H1 (cell line): Measurements from ENCODE around the gene CNPY3. TPM values are rescaled to one million over a fixed set of nuclear protein-coding genes. Genes with fewer than 3 reads are reported as not detected.
A peak's percentile ranks its signal among the peaks of the same experiment; 100 is the strongest.

Experiments used
- BRCA1 ChIP-seq: IDR thresholded peaks from 2 replicates; pipeline ENCODE4 v1.6.1; 2012; ENCODE audit warnings: low read depth, low read length, improper control_type of control experiment
- CBX8 ChIP-seq: fragments of 300-800, 300-1000 bp; sonication (generic); IDR thresholded peaks from 2 replicates; pipeline ENCODE4 v1.7.1; 2016; ENCODE audit warnings: low read depth, low read length, borderline replicate concordance
- CHD2 ChIP-seq: IDR thresholded peaks from 2 replicates; pipeline ENCODE4 v1.6.1; 2012; ENCODE audit warnings: low read length, improper control_type of control experiment
- HDAC2 ChIP-seq, 2 experiments: fragments of 300-600 bp in 1 of 2; sonication (generic) in 1 of 2; IDR thresholded peaks; 2 replicates each; pipeline ENCODE4 v1.6.1; 2011 to 2012; ENCODE audit warnings: low read depth in 2 of 2, low read length in 2 of 2, mild to moderate bottlenecking in 2 of 2, moderate library complexity in 2 of 2, borderline replicate concordance in 1 of 2, inconsistent platforms in 1 of 2
- JUN ChIP-seq: IDR thresholded peaks from 2 replicates; pipeline ENCODE4 v1.6.1; 2011; ENCODE audit warnings: low read depth, mild to moderate bottlenecking, improper control_type of control experiment, low read length
- KDM4A ChIP-seq: IDR thresholded peaks from one replicate; pipeline ENCODE4 v1.7.1; 2012; ENCODE audit warnings: low read depth, mild to moderate bottlenecking, moderate library complexity, low read length, inconsistent platforms; ENCODE audit not compliant: severe bottlenecking
- KDM5A ChIP-seq: fragments of 200-600 bp; IDR thresholded peaks from 2 replicates; pipeline ENCODE4 v1.7.1; 2012; ENCODE audit warnings: mild to moderate bottlenecking, low read length, inconsistent platforms, mixed read lengths
- SP2 ChIP-seq: IDR thresholded peaks from 2 replicates; pipeline ENCODE4 v1.6.1; 2012; ENCODE audit warnings: mild to moderate bottlenecking, low read length, inconsistent platforms
- TAF7 ChIP-seq: optimal IDR thresholded peaks from 2 replicates; pipeline ENCODE3; 2011; ENCODE audit warnings: low read depth, mild to moderate bottlenecking, inconsistent platforms, low read length, moderate library complexity, borderline replicate concordance
- TBP ChIP-seq: IDR thresholded peaks from 2 replicates; pipeline ENCODE4 v1.6.1; 2011; ENCODE audit warnings: low read depth, low read length, improper control_type of control experiment
- YY1 ChIP-seq: IDR thresholded peaks from 2 replicates; pipeline ENCODE4 v1.6.1; 2011; ENCODE audit warnings: low read depth, mild to moderate bottlenecking, low read length
- polyA plus RNA-seq, 7 experiments: library from polyadenylated mRNA; depleted of rRNA in 3 of 7; stranded (reverse) in 5 of 7; unstranded in 2 of 7; fragments of >200 nt in 5 of 7; fragments of 200-250 nt in 2 of 7; gene quantifications; 1 replicate in 5 of 7; 2 replicates in 1 of 7; 4 replicates in 1 of 7; pipeline versions ENCODE4 v1.2.1 to v1.2.3, GENCODE V29; 2011 to 2013; ENCODE audit warnings: missing spikeins in 2 of 7, mixed read lengths in 2 of 7
- total RNA-seq: library from RNA; stranded (reverse); fragmentation: NEBNext Ultra II Directional; extraction: Animal tissue kit (Norgen Biotek cat#: 25700); gene quantifications from 2 replicates; pipeline ENCODE4 v1.2.1, GENCODE V29; 2021
- TF ChIP-seq, protein P1 (sequence below): IDR thresholded peaks from 2 replicates; pipeline ENCODE4 v1.6.1; 2012; ENCODE audit warnings: inconsistent platforms

CNPY3 gene
- total and polyA plus RNA-seq, 2 of the 8 experiments (the other 6 are each of a cell fraction or from before 2014, with no cell fraction given), result 49.6 to 64.5 TPM

DNA sequence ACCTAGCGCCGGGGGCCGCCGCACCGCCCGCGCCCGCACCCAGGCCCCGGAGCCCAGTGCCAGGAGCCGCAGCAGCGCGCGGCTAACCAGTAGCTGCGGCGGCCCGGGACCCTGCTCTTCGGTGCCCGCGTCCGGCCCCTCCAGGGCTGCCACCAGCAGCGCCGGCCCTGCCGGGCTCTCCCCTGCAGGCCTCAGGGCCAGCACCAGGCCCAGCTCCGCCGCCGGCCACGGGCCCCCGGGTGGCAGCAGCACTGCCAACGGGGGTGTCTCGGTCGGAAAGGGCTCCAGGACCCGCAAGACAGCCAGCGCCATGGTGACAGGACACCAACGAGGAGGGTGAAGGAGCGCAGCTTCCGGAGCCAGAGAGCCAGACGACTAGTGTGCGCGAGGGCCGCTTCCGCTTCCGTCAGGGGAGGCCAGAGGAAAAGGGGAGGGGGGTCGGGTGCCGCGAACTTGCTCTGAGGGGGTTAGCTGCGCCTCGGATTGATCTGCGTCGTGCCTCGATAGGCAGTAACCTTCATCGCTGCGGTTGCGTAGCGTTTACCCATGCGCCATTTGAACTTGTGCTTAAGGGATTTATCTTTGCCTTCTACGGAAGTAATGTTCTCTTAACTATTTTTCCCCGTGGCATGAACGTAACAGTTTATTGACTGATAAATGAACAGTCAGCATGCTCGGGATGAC lies 49.7 kb downstream of the CNPY3 start, which contains the start of gene PEX6 (continued):
- peak; percentile 23; the same call in 1 of the 2 replicates for TF ChIP-seq SP2
- no peak for TF ChIP-seq KDM5A
- TF ChIP-seq, protein P1, sequence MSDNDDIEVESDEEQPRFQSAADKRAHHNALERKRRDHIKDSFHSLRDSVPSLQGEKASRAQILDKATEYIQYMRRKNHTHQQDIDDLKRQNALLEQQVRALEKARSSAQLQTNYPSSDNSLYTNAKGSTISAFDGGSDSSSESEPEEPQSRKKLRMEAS, result peak; percentile 54
- peak; percentile 72; the same call in 1 of the 2 replicates for TF ChIP-seq TBP
- no peak for TF ChIP-seq YY1
- TF ChIP-seq CBX8, result no peak
- no peak for TF ChIP-seq BRCA1
- no peak for TF ChIP-seq JUN
- TF ChIP-seq KDM4A, result peak; percentile 75
- TF ChIP-seq CHD2, result peak; percentile 32; the same call in 1 of the 2 replicates
- TF ChIP-seq HDAC2 (IDR thresholded peaks at IDR 0.05; ENCODE audit: borderline replicate concordance in 1 of 2, low read depth in 2 of 2, low read length in 2 of 2), result 0 out of 4 replicates have a peak, but pooled peaks of 1 of the 2 experiments have one; percentile 51
- TF ChIP-seq TAF7, result peak; percentile 16
